Mucosa of gallbladder (tissue), 1 donor: ENCODE results near the gene CALN1. TPM values are rescaled to one million over a fixed set of nuclear protein-coding genes. Genes with fewer than 3 reads are reported as not detected.
A peak's percentile ranks its signal among the peaks of the same experiment; 100 is the strongest.
"Not testable (repeated sequence)": the region's sequence is repeated elsewhere in the genome, so short reads cannot be mapped to it uniquely, and the experiment has no call there.

ENCODE experiments used
- DNase-seq: peaks from one replicate; pipeline ENCODE4 v3.0.0-alpha.2; 2020; ENCODE audit warnings: low spot score
- total RNA-seq: library from RNA; stranded (reverse); gene quantifications from one replicate; pipeline ENCODE4 v1.2.1, GENCODE V29; 2021
- donor health status: DM: no; HTN: no; CAD: no.

CALN1 gene
- total RNA-seq, 1 donor from 2014 or later: 4.4 TPM

- no peak for DNase-seq
Measured at GRCh38 chr7:71746006-71746405, 666.1 kb downstream of the CALN1 start.

GRCh38 chr7:71740174-71740560 is 672.0 kb downstream of the CALN1 start:
- DNase-seq: no peak

DNA sequence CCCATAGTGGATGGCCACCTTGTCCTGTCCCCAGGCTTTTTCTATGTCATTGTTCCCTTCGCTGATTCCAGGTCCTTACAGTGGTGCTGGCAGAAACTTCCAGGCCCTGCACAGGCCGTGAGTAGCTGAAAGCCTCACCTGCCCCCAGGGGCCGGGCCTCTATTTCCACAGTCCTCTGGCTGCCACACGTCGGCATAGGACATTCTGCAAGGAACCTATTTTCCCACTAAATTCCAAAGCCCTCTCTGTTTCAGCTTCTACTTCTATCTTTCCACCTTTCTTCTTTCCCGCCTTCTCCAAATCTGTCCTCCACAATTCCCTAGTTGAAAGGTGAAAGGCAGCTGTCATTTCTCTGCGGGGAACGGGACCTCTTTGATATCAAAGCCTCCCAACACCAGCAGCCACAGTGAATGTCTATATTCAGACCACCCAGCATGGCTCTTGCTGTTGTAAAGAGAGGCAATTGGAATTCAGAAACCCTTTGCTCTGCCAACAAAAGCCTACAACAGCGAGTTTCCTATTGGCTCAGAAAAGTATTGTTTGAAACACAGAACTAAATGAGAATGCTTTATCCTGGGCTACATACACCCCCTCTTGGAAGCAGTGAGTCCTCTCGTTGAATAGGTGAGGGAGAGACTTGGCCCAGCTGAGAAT is 672.5 kb downstream of the CALN1 start:
- no peak for DNase-seq

GRCh38 chr7:71737931-71738540 is 674.1 kb downstream of the CALN1 start:
- not testable (repeated sequence) for DNase-seq

DNA sequence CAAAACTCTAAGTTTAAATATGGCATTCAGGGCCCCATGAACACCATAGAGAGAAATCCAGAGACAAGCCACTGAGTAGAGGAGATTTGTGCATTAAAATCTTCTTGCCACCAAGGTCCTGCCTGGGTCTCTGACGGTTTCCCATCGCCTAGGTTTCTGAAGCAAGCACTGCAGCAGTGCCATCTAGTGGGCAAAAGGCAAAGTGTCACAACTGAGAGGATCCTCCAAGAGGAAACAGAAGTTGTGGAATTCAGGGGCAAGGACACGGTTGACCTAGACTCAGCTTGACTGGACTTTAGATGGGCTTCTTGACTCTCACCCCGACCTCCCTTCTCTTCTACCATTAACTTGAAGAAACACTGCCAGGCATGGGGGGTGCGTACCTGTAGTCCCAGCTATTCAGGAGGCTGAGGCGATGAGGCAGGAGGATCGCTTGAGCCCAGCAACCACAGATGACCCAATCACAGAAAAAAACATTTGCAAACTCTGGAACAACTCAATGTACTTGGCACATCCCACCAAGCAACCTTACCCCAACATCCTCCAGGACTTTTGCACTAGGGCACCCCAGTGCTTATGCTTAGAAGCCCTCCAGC is 676.1 kb downstream of the CALN1 start:
- DNase-seq: peak; percentile 69

- DNase-seq: peak; percentile 81
Measured at GRCh38 chr7:71733107-71733870, 678.8 kb downstream of the CALN1 start.

- DNase-seq: no peak
Measured at GRCh38 chr7:71731740-71732139, 680.4 kb downstream of the CALN1 start.
